Lower lobe of right lung (tissue), 2 donors: ENCODE data around the gene NOD2. TPM values are rescaled to one million over a fixed set of nuclear protein-coding genes. Genes with fewer than 3 reads are reported as not detected.

Experiments
- ATAC-seq, 2 donors: fragments of 200-7000 bp; cut with Tn5 transposase; one replicate each; pipeline ENCODE4 v1.9.1; 2020 to 2022; ENCODE audit warnings: mild to moderate bottlenecking in 2 of 2, moderate library complexity in 2 of 2
- DNase-seq: peaks from one replicate; pipeline ENCODE4 v3.0.0-alpha.2; 2020
- H3K27ac ChIP-seq: fragments of 200-600 bp; one replicate; pipeline ENCODE4 v1.8.0; 2022
- H3K27me3 ChIP-seq: fragments of 200-600 bp; one replicate; pipeline ENCODE4 v1.8.0; 2022; ENCODE audit warnings: low read depth
- H3K36me3 ChIP-seq: fragments of 200-600 bp; one replicate; pipeline ENCODE4 v1.8.0; 2022; ENCODE audit warnings: mild to moderate bottlenecking
- H3K4me1 ChIP-seq: fragments of 200-600 bp; one replicate; pipeline ENCODE4 v1.8.0; 2022
- H3K4me3 ChIP-seq: fragments of 200-600 bp; one replicate; pipeline ENCODE4 v1.8.0; 2022; ENCODE audit warnings: mild to moderate bottlenecking
- H3K9me3 ChIP-seq: fragments of 200-600 bp; one replicate; pipeline ENCODE4 v1.8.0; 2022
- CTCF ChIP-seq: fragments of 200-600 bp; IDR thresholded peaks from one replicate; pipeline ENCODE4 v1.8.0; 2022; ENCODE audit warnings: antibody characterized with exemption, mild to moderate bottlenecking
- intact Hi-C: fragments of 100-400 bp; cut with DNase I; formaldehyde crosslinking; loops from one replicate; pipeline ENCODE4 v1.11.0; 2022
- total RNA-seq: library from RNA; stranded (reverse); fragmentation: NEBNext Ultra II Directional; extraction: Animal tissue kit (Norgen Biotek cat#: 25700); gene quantifications from one replicate; pipeline ENCODE4 v1.2.1, GENCODE V29; 2021
- donor health status: DM: no; HTN: yes; CAD: no; lungs with severe emphysema.

Gene NOD2
- total RNA-seq, 1 donor from 2014 or later: 13.2 TPM

GRCh38 chr16:50659806-50660205, 33.6 kb upstream of the NOD2 start:
- intact Hi-C loops: no loop called here
- Histone ChIP-seq H3K4me3 (no peak overlapping the region), H3K9me3 (no peaks in the 10 kb centered on the region), H3K36me3 (no peaks in the 10 kb centered on the region), H3K4me1 (peaks cover 1% of the 10 kb centered on the region), H3K27me3 (no peaks in the 10 kb centered on the region), H3K27ac (no peak overlapping the region)
- ATAC-seq: no peak
- no peak for DNase-seq
- no peak for TF ChIP-seq CTCF

- Histone ChIP-seq H3K36me3 (no peaks in the 10 kb centered on the region), H3K9me3 (no peaks in the 10 kb centered on the region), H3K4me3 (no peak overlapping the region), H3K27ac (no peak overlapping the region), H3K27me3 (no peaks in the 10 kb centered on the region), H3K4me1 (peaks cover 7% of the 10 kb centered on the region)
- DNase-seq: no peak
- intact Hi-C loops: no loop called here
- no peak for TF ChIP-seq CTCF
- no peak for ATAC-seq
Measured at GRCh38 chr16:50662306-50662940, 31.0 kb upstream of the NOD2 start.

- no peak for ATAC-seq
- H3K27ac ChIP-seq: no peak overlapping the region
- intact Hi-C loops: no loop called here
- H3K36me3 ChIP-seq: no peaks in the 10 kb centered on the region
- H3K4me3 ChIP-seq: no peak overlapping the region
- no peak for DNase-seq
- no peak for TF ChIP-seq CTCF
- no peaks in the 10 kb centered on the region for H3K9me3 ChIP-seq
- H3K4me1 ChIP-seq: peaks cover 15% of the 10 kb centered on the region
- H3K27me3 ChIP-seq: no peaks in the 10 kb centered on the region
Measured at GRCh38 chr16:50664270-50664669, 29.1 kb upstream of the NOD2 start.

GRCh38 chr16:50665128-50665878, 28.1 kb upstream of the NOD2 start:
- DNase-seq (peak; percentile 83), ATAC-seq (peak; percentile 84 to 87)
- H3K4me1 ChIP-seq: peaks cover 15% of the 10 kb centered on the region
- peak; percentile 89 for TF ChIP-seq CTCF
- no peaks in the 10 kb centered on the region for H3K27me3 ChIP-seq
- H3K9me3 ChIP-seq: no peaks in the 10 kb centered on the region
- peak overlapping the region; percentile 76 for H3K27ac ChIP-seq
- peak overlapping the region; percentile 58 for H3K4me3 ChIP-seq
- no peaks in the 10 kb centered on the region for H3K36me3 ChIP-seq
- intact Hi-C loops: no loop called here

GRCh38 chr16:50666658-50667496, 26.5 kb upstream of the NOD2 start:
- H3K4me3 ChIP-seq: peak overlapping the region; percentile 19
- H3K4me1 ChIP-seq: peaks cover 15% of the 10 kb centered on the region
- peak; percentile 28 to 51 for ATAC-seq
- intact Hi-C loops: no loop called here
- no peak for TF ChIP-seq CTCF
- DNase-seq: no peak
- no peaks in the 10 kb centered on the region for H3K27me3 ChIP-seq
- H3K36me3 ChIP-seq: no peaks in the 10 kb centered on the region
- peaks cover 6% of the 10 kb centered on the region for H3K9me3 ChIP-seq
- H3K27ac ChIP-seq: peak overlapping the region; percentile 47
